ENCODE results near the gene SGCE. TPM values are rescaled to one million over a fixed set of nuclear protein-coding genes. Genes with fewer than 3 reads are reported as not detected.

SGCE gene
- total and polyA plus RNA-seq, 5 experiments from 2014 or later = 0.36 to 2.9 (median 1.8) TPM; not detected in 2

DNA sequence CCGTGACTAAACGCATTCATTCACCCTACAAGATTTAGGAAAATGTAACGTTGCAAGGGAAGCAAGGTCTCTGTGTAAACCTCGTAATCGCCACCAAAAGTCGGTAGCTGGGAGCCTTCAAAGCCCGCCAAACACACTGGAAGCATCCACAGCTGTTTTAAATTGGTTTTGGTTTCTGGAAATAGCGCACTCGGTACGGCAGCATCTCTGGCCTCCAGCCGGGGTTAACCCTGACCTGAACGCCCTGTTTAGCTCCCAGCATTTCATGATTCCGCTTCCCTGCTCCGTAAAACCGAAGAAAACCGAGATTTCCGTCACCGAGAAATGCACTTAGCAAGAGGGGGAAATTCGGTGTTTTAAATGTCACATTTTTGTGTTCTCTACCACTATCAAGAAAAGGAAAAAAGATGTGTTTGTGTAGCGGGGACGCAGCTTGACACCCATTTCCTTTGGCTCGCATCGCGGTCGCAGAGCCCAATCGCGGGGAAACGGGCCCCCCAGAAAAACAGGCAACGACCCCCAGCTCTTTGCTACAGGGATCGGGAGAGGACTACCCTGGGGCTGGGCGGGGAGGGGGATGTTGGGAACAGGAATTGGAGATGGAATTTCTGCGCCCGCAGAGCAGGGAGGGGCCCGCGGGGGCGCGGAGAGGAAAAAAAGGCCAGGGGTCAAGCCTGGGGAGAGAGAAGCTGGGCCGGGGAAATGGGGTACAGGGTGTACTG is 646 bp downstream of the SGCE start:
- POLR2A ChIA-PET = no interaction called here
- H3K36me3 Mint-ChIP-seq = no peaks in the 10 kb centered on the region
- DNase-seq (peak in 2 of 10 donors; percentile 11 to 14), ATAC-seq (no peak)
- peak overlapping the region; percentile 57 to 88 (median 78) for H3K4me3 Mint-ChIP-seq
- peaks cover 0 to 8% (median 0%) of the 10 kb centered on the region in 9 donors for H3K9me3 Mint-ChIP-seq
- peak overlapping the region in 1 of 10 donors; percentile 36 for H3K27ac Mint-ChIP-seq
- peaks cover 22 to 39% (median 36%) of the 10 kb centered on the region in 5 donors for H3K27me3 Mint-ChIP-seq
- peaks cover 7 to 23% (median 20%) of the 10 kb centered on the region in 4 donors for H3K4me1 Mint-ChIP-seq

DNA sequence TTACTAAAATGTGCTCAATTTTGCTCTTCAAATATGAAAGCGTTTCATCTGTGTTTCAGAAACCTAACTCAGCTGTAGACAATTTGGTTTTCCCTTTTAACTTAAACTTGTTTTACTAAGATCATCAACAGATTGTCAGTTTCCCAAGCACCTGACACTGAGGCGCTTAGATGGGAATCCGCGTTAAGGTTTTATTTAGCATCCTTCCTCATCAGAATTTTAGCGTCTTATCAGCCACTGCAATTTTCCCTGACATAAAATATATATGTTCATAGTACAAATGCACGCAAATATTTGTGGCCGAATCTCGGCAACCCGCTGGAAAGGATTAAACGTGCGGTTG is 1.2 kb downstream of the SGCE start:
- Mint-ChIP-seq H3K9me3 (peaks cover 0 to 8% (median 0%) of the 10 kb centered on the region in 9 donors), H3K4me1 (peaks cover 7 to 23% (median 20%) of the 10 kb centered on the region in 4 donors), H3K4me3 (peak overlapping the region; percentile 57 to 88 (median 74)), H3K27me3 (peaks cover 27 to 44% (median 40%) of the 10 kb centered on the region in 5 donors), H3K27ac (no peak overlapping the region), H3K36me3 (no peaks in the 10 kb centered on the region)
- no peak for ATAC-seq
- POLR2A ChIA-PET = no interaction called here
- DNase-seq = peak in 1 of 10 donors; percentile 2

DNA sequence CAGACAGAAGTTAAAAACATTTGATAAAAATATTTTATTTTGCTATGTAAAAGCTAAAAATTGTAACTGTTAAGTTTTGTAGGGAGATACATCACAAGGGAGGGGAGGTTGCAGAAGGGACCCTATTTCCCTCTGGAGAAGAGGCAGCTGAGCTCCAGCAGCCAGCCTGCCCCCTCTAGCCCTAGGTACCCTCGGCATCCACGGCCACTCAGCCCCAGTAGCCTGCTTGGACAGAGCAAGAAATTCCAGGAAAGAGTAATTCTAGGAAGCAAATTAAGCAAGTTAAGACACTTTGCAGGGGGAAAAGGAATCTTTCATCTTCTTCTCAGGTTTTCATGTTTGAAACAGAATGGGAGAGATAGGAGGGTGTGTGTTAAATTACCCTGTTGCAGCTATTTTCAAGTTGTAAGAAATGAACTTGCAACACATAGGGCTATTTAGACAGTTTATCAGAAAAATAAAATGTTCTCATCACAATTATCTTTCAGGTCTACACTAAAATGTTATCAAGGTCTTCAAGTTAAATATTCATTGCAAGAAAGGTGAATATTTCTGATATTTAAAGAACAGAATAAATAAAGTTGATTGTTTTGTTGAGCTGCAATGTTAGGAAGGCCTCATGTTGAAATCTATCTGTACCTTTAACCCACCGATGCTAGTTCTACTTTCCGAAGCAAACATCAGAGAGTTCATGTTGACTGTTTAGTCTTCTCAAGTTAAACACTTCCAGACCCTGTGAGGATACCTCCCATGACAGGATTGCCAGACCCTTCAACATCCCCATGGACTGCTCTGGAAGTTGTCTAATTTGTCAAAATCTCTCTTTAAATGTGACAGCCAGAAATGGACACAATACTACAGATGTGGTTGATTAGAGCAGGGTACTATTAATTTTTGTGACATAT is 5.5 kb downstream of the SGCE start:
- Mint-ChIP-seq H3K27ac (no peak overlapping the region), H3K4me3 (no peak overlapping the region)

DNA sequence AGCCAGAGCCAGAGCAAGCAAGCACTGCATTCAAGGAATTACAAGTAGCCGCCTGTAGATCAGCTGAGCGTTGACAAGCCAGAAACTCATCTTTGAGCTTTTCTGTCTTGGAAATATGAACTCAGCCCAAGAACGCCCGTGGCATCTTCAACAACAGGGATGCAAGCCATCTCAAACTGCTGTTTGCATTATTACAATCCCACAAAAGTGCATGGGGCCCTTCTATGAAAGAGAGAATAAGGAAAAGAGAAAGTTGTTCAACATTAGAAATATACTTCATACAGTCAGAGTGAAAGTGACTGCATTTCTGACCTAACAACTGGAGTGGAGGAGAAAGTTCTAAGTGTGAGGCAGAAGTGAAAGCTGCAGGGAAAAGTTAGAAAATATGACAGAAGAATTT is 6.5 kb downstream of the SGCE start:
- peaks cover 0 to 2% (median 0%) of the 10 kb centered on the region in 9 donors for H3K9me3 Mint-ChIP-seq
- no peaks in the 10 kb centered on the region for H3K4me1 Mint-ChIP-seq
- H3K27me3 Mint-ChIP-seq = peaks cover 38 to 64% (median 45%) of the 10 kb centered on the region in 5 donors
- DNase-seq (no peak), ATAC-seq (no peak)
- no peaks in the 10 kb centered on the region for H3K36me3 Mint-ChIP-seq
- POLR2A ChIA-PET = no interaction called here
- H3K4me3 Mint-ChIP-seq = no peak overlapping the region
- no peak overlapping the region for H3K27ac Mint-ChIP-seq

More for the DNA sequence above, 5.5 kb downstream of the SGCE start:
- POLR2A ChIA-PET = no interaction called here
- peaks cover 2 to 9% (median 8%) of the 10 kb centered on the region in 4 donors for H3K4me1 Mint-ChIP-seq
- H3K27me3 Mint-ChIP-seq = peaks cover 44 to 67% (median 51%) of the 10 kb centered on the region in 5 donors
- H3K36me3 Mint-ChIP-seq = no peaks in the 10 kb centered on the region
- no peak for DNase-seq
- no peak for ATAC-seq
- H3K9me3 Mint-ChIP-seq = peaks cover 0 to 7% (median 0%) of the 10 kb centered on the region in 9 donors

DNA sequence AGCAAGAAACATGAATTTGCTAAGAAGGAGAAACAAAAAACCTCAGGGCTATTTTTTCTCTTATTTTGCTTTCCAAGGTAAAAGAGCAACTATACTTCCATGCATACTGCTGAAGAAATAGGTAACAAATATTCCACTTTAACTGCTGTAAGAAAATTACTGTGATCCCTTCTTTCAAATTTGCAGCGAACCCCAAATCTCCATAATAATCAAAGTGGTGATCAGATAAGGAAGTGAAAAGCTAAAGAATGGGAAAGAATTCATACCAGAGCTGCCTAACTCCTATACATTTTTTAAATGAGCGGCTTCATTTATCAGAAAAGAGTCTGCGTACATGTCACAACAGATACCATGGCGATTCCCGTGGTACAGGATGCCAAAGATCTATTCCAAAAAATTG is 7.2 kb downstream of the SGCE start:
- DNase-seq (no peak), ATAC-seq (no peak)
- H3K27me3 Mint-ChIP-seq = peaks cover 42 to 71% (median 48%) of the 10 kb centered on the region in 5 donors
- POLR2A ChIA-PET = no interaction called here
- no peak overlapping the region for H3K4me3 Mint-ChIP-seq
- no peaks in the 10 kb centered on the region for H3K36me3 Mint-ChIP-seq
- H3K27ac Mint-ChIP-seq = no peak overlapping the region
- H3K9me3 Mint-ChIP-seq = peaks cover 0 to 2% (median 0%) of the 10 kb centered on the region in 9 donors
- H3K4me1 Mint-ChIP-seq = no peaks in the 10 kb centered on the region

DNA sequence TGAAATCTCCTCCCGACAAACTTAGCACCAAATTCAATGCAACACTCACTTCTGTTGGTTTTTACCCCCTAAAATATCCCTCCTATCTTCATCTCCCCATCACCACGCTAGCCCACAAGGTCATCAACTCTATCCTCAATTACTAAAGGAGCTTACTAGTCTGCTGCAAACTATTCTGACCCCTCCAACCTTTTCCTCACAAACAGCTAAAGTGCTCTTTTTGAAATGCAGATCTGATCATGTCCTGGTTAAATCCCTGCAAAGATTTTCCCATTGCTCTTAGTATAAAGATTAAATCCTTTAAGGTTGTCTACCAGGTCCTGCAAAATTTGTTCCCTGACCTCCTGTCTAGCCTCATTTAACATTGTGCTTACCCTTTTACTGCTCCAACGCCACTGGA is 8.6 kb downstream of the SGCE start:
- Mint-ChIP-seq H3K9me3 (peaks cover 0 to 2% (median 0%) of the 10 kb centered on the region in 9 donors), H3K4me3 (no peak overlapping the region), H3K27ac (no peak overlapping the region), H3K4me1 (no peaks in the 10 kb centered on the region), H3K36me3 (no peaks in the 10 kb centered on the region), H3K27me3 (peaks cover 44 to 68% (median 47%) of the 10 kb centered on the region in 5 donors)
- POLR2A ChIA-PET = no interaction called here
- DNase-seq (no peak), ATAC-seq (no peak)

DNA sequence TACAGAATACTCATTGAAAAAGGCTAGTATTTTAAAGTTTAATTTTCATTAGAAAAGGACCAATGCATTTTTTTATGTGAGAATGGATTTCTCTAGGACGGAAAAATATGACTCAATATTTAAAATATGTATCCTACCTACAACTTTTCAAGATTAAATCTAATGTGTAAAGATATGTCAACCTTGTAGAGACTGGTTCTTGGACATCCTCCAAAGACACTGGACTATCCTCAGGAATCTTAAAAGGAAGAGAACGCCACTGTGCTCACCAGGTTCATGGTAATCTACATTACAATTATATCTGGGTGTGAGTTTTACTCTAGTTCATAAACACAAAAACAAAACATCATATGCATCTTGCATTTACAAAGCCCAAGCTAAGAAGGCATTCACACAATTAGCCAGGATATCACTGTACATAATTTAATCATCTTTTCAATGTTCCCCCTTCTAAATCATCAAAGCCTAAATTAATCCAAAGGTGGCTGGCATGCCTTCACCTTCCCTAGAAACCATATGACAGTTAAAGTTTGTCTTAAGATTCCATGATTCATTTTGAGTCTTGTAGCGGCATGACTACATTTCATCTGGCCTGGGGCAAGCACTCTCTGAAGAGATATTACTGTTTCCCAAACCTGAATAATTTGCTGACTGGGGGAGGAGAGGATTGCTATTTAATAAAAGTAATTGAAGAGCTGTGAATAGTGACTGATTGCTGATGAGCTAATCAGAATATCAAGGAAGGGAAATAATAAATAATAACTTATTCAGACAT is 12.0 kb downstream of the SGCE start:
- Mint-ChIP-seq H3K27ac (no peak overlapping the region), H3K4me3 (no peak overlapping the region), H3K4me1 (no peaks in the 10 kb centered on the region), H3K27me3 (peaks cover 31 to 58% (median 36%) of the 10 kb centered on the region in 5 donors), H3K36me3 (no peaks in the 10 kb centered on the region), H3K9me3 (no peaks in the 10 kb centered on the region)
- ATAC-seq = no peak
- POLR2A ChIA-PET = no interaction called here
- DNase-seq = no peak

DNA sequence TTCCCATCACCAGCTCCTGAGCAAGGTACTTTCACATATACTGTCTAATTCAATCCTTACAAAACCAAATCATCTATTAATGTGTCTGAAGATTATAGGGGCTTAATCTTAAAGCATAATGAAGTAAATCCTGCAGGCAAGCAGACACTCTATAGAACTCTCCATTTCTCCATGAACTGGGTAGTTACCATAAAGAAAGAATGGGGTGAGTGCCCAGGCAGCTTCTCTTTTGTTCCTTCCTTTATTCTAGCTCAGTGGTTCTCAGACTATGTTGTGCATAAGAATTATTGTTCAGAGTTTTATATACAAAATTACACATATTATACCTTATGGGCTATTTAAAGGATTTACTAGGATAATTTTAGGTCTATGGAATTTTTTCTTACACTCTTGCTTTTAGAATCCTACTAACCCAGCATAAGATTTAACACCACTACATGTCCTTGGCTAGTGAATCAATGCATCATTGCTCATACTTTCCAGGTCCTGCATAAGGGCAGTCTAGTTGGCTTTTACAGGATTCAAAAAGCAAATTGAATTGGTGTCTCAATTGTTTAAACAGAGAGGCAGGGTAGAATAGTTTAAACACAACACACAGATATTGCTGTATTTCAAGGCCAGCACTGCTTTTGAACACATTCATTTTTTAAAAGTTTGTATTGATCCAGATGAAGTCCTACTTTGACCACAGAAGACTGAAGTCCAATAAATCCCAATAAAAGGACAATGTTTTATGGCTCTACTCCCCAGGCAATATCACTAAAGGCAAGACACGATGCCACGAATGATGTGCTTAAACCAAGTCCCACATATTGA is 12.9 kb downstream of the SGCE start:
- no peak overlapping the region for H3K27ac Mint-ChIP-seq
- POLR2A ChIA-PET = no interaction called here
- no peaks in the 10 kb centered on the region for H3K9me3 Mint-ChIP-seq
- H3K4me3 Mint-ChIP-seq = no peak overlapping the region
- H3K27me3 Mint-ChIP-seq = peaks cover 32 to 56% (median 38%) of the 10 kb centered on the region in 5 donors
- no peaks in the 10 kb centered on the region for H3K4me1 Mint-ChIP-seq
- DNase-seq (no peak), ATAC-seq (no peak)
- H3K36me3 Mint-ChIP-seq = no peaks in the 10 kb centered on the region

DNA sequence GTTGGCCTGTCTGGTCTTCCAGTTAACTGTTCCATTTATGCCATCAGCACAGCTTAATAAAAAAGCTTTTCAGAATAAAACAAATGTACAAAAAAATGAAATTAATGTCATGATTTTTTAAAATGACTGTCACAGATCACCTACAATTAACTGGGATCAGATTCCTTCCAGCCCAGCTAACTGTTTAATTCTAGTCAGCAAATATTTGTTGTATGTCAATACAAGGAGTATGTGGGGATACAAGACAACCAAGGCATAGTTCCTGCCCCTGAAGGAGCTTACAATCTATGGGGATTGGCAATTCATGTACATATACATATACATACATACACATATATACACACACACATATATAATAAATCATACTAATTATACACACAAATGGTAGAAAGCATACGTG is 16.5 kb downstream of the SGCE start:
- H3K4me3 Mint-ChIP-seq = no peak overlapping the region
- ATAC-seq = no peak
- H3K9me3 Mint-ChIP-seq = no peaks in the 10 kb centered on the region
- POLR2A ChIA-PET = no interaction called here
- DNase-seq = no peak
- no peaks in the 10 kb centered on the region for H3K4me1 Mint-ChIP-seq
- no peak overlapping the region for H3K27ac Mint-ChIP-seq
- peaks cover 27 to 47% (median 34%) of the 10 kb centered on the region in 5 donors for H3K27me3 Mint-ChIP-seq
- no peaks in the 10 kb centered on the region for H3K36me3 Mint-ChIP-seq

DNA sequence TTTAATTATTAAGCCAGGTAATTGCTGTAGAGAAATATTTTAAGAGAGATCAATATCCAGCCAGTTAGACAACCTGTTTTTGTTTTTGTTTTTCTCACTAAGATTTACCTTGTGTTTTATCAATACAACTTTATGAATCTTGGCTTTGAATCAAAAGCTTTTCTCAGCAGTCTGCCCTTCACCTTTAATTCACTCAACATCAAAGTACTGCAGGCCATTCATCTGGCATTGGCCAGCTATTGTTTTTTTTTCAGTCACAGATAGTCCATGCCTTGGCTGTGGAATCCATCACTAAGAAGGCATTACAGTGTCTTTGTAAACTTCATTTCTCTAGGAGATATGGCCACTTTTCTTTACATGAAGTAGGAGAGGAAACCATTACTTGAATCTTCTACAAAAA is 20.2 kb downstream of the SGCE start:
- no peak for ATAC-seq
- Mint-ChIP-seq H3K4me1 (no peaks in the 10 kb centered on the region), H3K4me3 (no peak overlapping the region), H3K27me3 (peaks cover 17 to 46% (median 25%) of the 10 kb centered on the region in 5 donors), H3K9me3 (no peaks in the 10 kb centered on the region), H3K36me3 (no peaks in the 10 kb centered on the region), H3K27ac (no peak overlapping the region)
- DNase-seq = no peak
- POLR2A ChIA-PET = no interaction called here

DNA sequence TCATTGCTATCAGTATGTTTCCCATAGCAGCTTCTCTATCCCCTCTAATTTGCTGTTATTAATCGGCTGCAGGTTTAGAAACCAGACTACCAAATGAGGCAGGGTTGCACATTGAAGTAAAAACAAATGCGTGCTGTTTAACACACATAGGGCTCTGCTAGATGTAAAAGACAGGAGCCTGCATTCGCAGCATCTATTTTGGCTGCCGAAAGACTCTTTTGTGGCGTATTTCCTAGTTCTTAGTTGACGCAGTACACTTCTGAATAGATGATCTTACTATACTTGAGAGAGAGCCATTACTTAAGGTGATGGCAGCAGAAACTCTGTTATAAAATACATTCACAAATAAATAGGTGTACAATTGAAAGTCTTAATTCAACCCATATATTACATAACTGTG is 21.4 kb downstream of the SGCE start:
- peaks cover 13 to 42% (median 23%) of the 10 kb centered on the region in 5 donors for H3K27me3 Mint-ChIP-seq
- no peak for DNase-seq
- H3K9me3 Mint-ChIP-seq = no peaks in the 10 kb centered on the region
- no peak overlapping the region for H3K27ac Mint-ChIP-seq
- ATAC-seq = no peak
- POLR2A ChIA-PET = no interaction called here
- H3K36me3 Mint-ChIP-seq = no peaks in the 10 kb centered on the region
- H3K4me1 Mint-ChIP-seq = no peaks in the 10 kb centered on the region
- no peak overlapping the region for H3K4me3 Mint-ChIP-seq

DNA sequence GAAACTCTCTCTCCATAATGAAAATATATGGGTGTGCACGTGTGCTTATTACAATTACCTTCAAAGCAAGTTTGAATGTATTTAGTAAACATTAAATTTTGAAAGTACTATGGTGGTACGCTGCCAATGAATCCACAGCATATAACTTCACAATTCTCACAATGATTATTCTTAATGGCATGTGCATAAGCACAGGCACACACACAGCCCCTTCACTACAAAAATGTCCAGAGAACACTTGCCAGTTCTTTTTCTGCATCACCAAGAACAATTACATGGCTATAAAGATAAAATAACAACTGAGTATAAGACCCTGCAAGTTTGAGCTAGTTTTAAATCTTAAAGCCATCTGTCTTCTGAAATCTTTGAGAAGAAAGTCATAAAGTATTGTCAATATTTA is 22.2 kb downstream of the SGCE start:
- Mint-ChIP-seq H3K4me1 (no peaks in the 10 kb centered on the region), H3K27me3 (peaks cover 12 to 39% (median 20%) of the 10 kb centered on the region in 5 donors), H3K9me3 (no peaks in the 10 kb centered on the region), H3K36me3 (no peaks in the 10 kb centered on the region), H3K4me3 (no peak overlapping the region), H3K27ac (no peak overlapping the region)
- POLR2A ChIA-PET = no interaction called here
- DNase-seq (no peak), ATAC-seq (no peak)

Measured in naive thymus-derived CD8-positive, alpha-beta T cell (primary cell).